ENCODE measurements around the gene MVD. TPM values are rescaled to one million over a fixed set of nuclear protein-coding genes. Genes with fewer than 3 reads are reported as not detected.

The MVD gene
- total RNA-seq, 3 donors from 2014 or later (not counting 1 experiment from before 2014, with no cell fraction given): 176 to 271 (median 185) TPM

DNA sequence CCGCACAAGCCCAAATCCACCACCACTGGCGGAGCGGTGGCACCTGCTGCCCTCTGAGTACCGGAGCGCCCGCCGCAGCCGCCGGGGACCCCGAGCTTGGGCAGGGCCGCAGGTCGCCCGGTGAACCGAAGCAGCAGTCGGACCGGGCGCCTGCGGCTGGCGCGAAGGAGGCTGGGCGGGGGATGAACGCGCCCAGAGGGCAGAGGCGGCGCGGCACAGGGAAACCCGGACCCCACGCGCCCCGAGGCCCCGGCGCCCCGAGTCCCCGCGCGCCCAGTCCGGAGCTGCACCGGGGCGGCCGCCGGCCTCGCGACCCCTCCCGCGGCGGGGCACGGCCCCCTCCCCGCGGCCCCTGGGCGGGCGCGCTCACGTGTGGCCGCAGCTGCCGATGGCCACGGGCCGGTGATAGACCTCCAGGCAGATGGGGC is 42.9 kb upstream of the MVD start:
- intact Hi-C loops (cut with micrococcal nuclease): loop anchor here (1.0 kb wide), 1 partner anchor 136 kb away; the partner anchor contains the start of gene ZC3H18
- under 1% methylated on average over 57 of the region's 57 CpGs for WGBS (ENCODE audit: insufficient coverage)
- H3K27ac ChIP-seq (ENCODE audit: low read length): peak overlapping the region; percentile 83
- TF ChIP-seq, protein P1, sequence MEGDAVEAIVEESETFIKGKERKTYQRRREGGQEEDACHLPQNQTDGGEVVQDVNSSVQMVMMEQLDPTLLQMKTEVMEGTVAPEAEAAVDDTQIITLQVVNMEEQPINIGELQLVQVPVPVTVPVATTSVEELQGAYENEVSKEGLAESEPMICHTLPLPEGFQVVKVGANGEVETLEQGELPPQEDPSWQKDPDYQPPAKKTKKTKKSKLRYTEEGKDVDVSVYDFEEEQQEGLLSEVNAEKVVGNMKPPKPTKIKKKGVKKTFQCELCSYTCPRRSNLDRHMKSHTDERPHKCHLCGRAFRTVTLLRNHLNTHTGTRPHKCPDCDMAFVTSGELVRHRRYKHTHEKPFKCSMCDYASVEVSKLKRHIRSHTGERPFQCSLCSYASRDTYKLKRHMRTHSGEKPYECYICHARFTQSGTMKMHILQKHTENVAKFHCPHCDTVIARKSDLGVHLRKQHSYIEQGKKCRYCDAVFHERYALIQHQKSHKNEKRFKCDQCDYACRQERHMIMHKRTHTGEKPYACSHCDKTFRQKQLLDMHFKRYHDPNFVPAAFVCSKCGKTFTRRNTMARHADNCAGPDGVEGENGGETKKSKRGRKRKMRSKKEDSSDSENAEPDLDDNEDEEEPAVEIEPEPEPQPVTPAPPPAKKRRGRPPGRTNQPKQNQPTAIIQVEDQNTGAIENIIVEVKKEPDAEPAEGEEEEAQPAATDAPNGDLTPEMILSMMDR (IDR thresholded peaks at IDR 0.05): no peak
- Mint-ChIP-seq H3K36me3 (no peaks in the 10 kb centered on the region), H3K27me3 (ENCODE audit: low read depth in 2 of 2) (no peaks in the 10 kb centered on the region), H3K4me1 (peaks cover 47 to 61% of the 10 kb centered on the region in 2 donors), H3K27ac (peak overlapping the region; percentile 89 to 96), H3K4me3 (peak overlapping the region; percentile 94), H3K9me3 (no peaks in the 10 kb centered on the region)
- H3K4me3 ChIP-seq (ENCODE audit: low read length): peak overlapping the region; percentile 67
- ATAC-seq (peak in 1 of 3 donors; percentile 1), DNase-seq (peak in 1 of 2 donors; percentile 45)
- no peaks in the 10 kb centered on the region for H3K9me3 ChIP-seq (ENCODE audit: control insufficient read depth, insufficient read depth, low read length)
- peaks cover 5% of the 10 kb centered on the region for H3K36me3 ChIP-seq (ENCODE audit: control insufficient read depth, insufficient read depth, low read length)
- peaks cover 61% of the 10 kb centered on the region for H3K4me1 ChIP-seq (ENCODE audit: control insufficient read depth, insufficient read depth, low read length)
- no peaks in the 10 kb centered on the region for H3K27me3 ChIP-seq (ENCODE audit: control insufficient read depth, insufficient read depth, low read length)

DNA sequence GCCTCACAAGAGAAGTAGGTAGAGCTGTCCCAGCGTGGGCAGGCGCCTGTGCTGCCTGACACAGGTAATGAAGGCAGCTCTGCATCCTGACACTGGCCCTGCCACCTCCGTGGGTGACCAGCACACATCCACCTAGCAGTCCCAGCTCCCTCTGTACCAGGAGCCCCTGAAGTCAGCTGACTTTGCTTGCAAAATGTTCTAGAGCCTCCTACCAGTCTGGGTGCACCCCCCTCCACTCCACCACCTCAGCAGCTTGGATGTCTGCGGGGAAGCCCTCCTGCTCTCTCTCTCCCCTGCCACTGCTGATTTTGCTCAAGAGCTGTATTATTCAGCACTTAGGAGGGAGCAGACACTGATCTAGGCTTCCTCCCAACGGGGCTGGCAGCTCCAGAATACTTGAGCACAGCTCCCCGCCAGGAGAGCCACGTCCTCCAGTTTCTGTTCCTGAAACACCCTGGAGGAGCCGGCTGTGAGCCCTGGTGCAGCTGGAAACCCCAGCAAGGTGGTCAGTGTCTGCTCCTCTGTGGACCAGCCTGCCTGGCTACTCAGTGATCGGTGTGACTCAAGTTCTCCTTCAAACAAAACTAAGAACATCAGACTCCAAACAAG is 42.3 kb upstream of the MVD start:
- H3K36me3 Mint-ChIP-seq: no peaks in the 10 kb centered on the region
- H3K27ac ChIP-seq (ENCODE audit: low read length): peak overlapping the region; percentile 83

DNA sequence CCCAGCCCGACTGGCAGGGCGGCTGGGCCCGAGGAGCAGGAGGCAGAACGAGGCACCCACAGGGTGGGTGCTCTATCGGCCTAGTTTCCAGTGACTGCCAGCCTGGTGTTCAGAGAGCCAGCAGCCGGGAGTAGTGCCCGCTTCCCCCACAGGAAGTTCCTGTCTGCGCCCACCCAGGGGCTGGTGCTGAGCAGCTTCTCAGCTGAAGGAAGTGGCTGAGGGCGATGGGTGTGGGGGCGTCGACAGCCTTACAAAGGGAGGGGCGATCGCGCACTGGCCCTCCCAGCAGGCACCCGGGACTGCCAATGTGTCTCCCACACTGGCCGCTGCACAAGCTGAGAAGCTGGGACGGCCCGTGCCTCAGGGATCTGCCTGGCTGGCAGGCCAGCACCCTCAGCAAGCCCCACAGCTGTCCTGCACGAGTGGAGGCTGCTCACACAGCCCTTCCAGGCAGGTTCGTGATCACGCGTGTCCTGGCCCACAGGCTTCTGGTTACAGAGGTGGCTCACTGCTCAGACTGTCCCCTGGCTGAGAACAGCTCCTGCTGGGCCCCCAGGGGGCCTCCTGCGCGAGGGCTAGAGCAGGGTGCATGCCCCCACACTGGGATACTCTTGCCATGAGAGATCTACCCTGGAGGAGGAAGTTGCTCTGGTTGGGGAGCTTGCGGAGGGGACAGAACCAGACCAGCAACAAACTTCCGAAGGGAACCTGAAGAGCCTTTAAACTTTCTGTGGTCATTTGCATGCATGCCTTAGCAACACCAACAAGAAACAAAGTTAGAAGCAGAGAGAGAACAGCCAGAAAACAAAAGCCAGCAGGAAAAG is 40.8 kb upstream of the MVD start:
- peaks cover 80% of the 10 kb centered on the region for H3K4me1 ChIP-seq (ENCODE audit: control insufficient read depth, insufficient read depth, low read length)
- DNase-seq (peak; percentile 71 to 86), ATAC-seq (peak; percentile 41 to 51 (median 41))
- Mint-ChIP-seq H3K9me3 (no peaks in the 10 kb centered on the region), H3K4me1 (peaks cover 61 to 69% of the 10 kb centered on the region in 2 donors), H3K27ac (peak overlapping the region; percentile 89 to 96), H3K36me3 (no peaks in the 10 kb centered on the region), H3K4me3 (peak overlapping the region; percentile 94), H3K27me3 (ENCODE audit: low read depth in 2 of 2) (no peaks in the 10 kb centered on the region)
- intact Hi-C loops (cut with micrococcal nuclease): loop anchor here (2.0 to 5.0 kb wide), 3 partner anchors 41 to 246 kb away; partner anchors contain the start of genes IL17C and MVD
- H3K4me3 ChIP-seq (ENCODE audit: low read length): peak overlapping the region; percentile 67
- H3K27me3 ChIP-seq (ENCODE audit: control insufficient read depth, insufficient read depth, low read length): no peaks in the 10 kb centered on the region
- WGBS (ENCODE audit: insufficient coverage): under 1% methylated on average over 26 of the region's 26 CpGs
- TF ChIP-seq, protein P1 (IDR thresholded peaks at IDR 0.05): no peak
- peak overlapping the region; percentile 83 for H3K27ac ChIP-seq (ENCODE audit: low read length)
- no peaks in the 10 kb centered on the region for H3K9me3 ChIP-seq (ENCODE audit: control insufficient read depth, insufficient read depth, low read length)
- H3K36me3 ChIP-seq (ENCODE audit: control insufficient read depth, insufficient read depth, low read length): peaks cover 18% of the 10 kb centered on the region

More for the DNA sequence above, 42.3 kb upstream of the MVD start:
- WGBS (ENCODE audit: insufficient coverage): 12% methylated on average over 9 of the region's 9 CpGs
- H3K36me3 ChIP-seq (ENCODE audit: control insufficient read depth, insufficient read depth, low read length): peaks cover 5% of the 10 kb centered on the region
- TF ChIP-seq, protein P1 (IDR thresholded peaks at IDR 0.05): no peak
- peaks cover 66% of the 10 kb centered on the region for H3K4me1 ChIP-seq (ENCODE audit: control insufficient read depth, insufficient read depth, low read length)
- H3K27me3 Mint-ChIP-seq (ENCODE audit: low read depth in 2 of 2): no peaks in the 10 kb centered on the region
- peak overlapping the region; percentile 94 for H3K4me3 Mint-ChIP-seq
- intact Hi-C loops (cut with micrococcal nuclease): no loop called here
- no peaks in the 10 kb centered on the region for H3K9me3 Mint-ChIP-seq
- peak in 1 of 2 donors; percentile 73 for DNase-seq
- no peaks in the 10 kb centered on the region for H3K9me3 ChIP-seq (ENCODE audit: control insufficient read depth, insufficient read depth, low read length)
- peak overlapping the region; percentile 67 for H3K4me3 ChIP-seq (ENCODE audit: low read length)
- peak in 1 of 3 donors; percentile 3 for ATAC-seq
- H3K27ac Mint-ChIP-seq: peak overlapping the region; percentile 89 to 96
- H3K27me3 ChIP-seq (ENCODE audit: control insufficient read depth, insufficient read depth, low read length): no peaks in the 10 kb centered on the region
- H3K4me1 Mint-ChIP-seq: peaks cover 54 to 62% of the 10 kb centered on the region in 2 donors

Measured in natural killer cell (primary cell).